HepG2 (cell line): ENCODE measurements around the gene CLDN16. TPM values are rescaled to one million over a fixed set of nuclear protein-coding genes. Genes with fewer than 3 reads are reported as not detected.

ENCODE experiments used
- FOXJ3 ChIP-seq: sonication (generic); formaldehyde crosslinking; IDR thresholded peaks from 2 replicates; pipeline ENCODE4 v1.4.0; 2020; ENCODE audit warnings: missing genetic modification reagents, mild to moderate bottlenecking, borderline replicate concordance
- HMGXB4 ChIP-seq, 2 experiments: sonication (generic) in 1 of 2; formaldehyde crosslinking in 1 of 2; IDR thresholded peaks; 2 replicates each; pipeline versions ENCODE4 v1.4.0 to v1.6.1; 2018 to 2020; ENCODE audit warnings: missing genetic modification reagents in 2 of 2, borderline replicate concordance in 1 of 2, low read depth in 1 of 2, mild to moderate bottlenecking in 1 of 2, missing biosample characterization in 1 of 2
- HNF1B ChIP-seq: sonication (generic); formaldehyde crosslinking; IDR thresholded peaks from 2 replicates; pipeline ENCODE4 v1.5.1; 2020; ENCODE audit warnings: mild to moderate bottlenecking, moderate library complexity, missing genetic modification reagents
- HNRNPH1 ChIP-seq: fragments of 200-400 bp; formaldehyde crosslinking; optimal IDR thresholded peaks from 2 replicates; pipeline ENCODE3; 2017; ENCODE audit warnings: mild to moderate bottlenecking, low read depth, low read length
- HNRNPK ChIP-seq: fragments of 200-400 bp; formaldehyde crosslinking; IDR thresholded peaks from 2 replicates; pipeline ENCODE4 v1.6.1; 2018; ENCODE audit warnings: low read length, low read depth, moderate library complexity, mild to moderate bottlenecking; ENCODE audit not compliant: poor library complexity, severe bottlenecking
- KDM4B ChIP-seq: sonication (generic); formaldehyde crosslinking; IDR thresholded peaks from 2 replicates; pipeline ENCODE4 v1.4.0; 2020; ENCODE audit warnings: missing genetic modification reagents
- NCOA1 ChIP-seq: sonication (generic); formaldehyde crosslinking; IDR thresholded peaks from 2 replicates; pipeline ENCODE4 v1.9.0; 2021; ENCODE audit warnings: missing genetic modification reagents
- NFYB ChIP-seq: sonication (generic); formaldehyde crosslinking; IDR thresholded peaks from 2 replicates; pipeline ENCODE4 v1.4.0; 2020; ENCODE audit warnings: missing genetic modification reagents
- NR2F6 ChIP-seq, 2 experiments: IDR thresholded peaks; 2 replicates each; pipeline ENCODE4 v1.6.1; 2016; ENCODE audit warnings: antibody characterized with exemption in 1 of 2, mild to moderate bottlenecking in 1 of 2
- PREB ChIP-seq: sonication (generic); formaldehyde crosslinking; IDR thresholded peaks from 2 replicates; pipeline ENCODE4 v1.4.0; 2020; ENCODE audit warnings: missing genetic modification reagents
- RAD21 ChIP-seq: fragments of 450-650 bp; formaldehyde crosslinking; IDR thresholded peaks from 2 replicates; pipeline ENCODE4 v1.5.0; 2020; ENCODE audit warnings: mild to moderate bottlenecking
- RBAK ChIP-seq: sonication (generic); formaldehyde crosslinking; IDR thresholded peaks from 2 replicates; pipeline ENCODE4 v1.5.1; 2020; ENCODE audit warnings: mild to moderate bottlenecking, missing genetic modification reagents
- SMAD3 ChIP-seq: sonication (generic); formaldehyde crosslinking; IDR thresholded peaks from 2 replicates; pipeline ENCODE4 v1.4.0; 2020; ENCODE audit warnings: missing genetic modification reagents
- ZBTB3 ChIP-seq: sonication (generic); formaldehyde crosslinking; IDR thresholded peaks from 2 replicates; pipeline ENCODE4 v1.4.0; 2020; ENCODE audit warnings: low read depth, mild to moderate bottlenecking, moderate library complexity, missing genetic modification reagents, borderline replicate concordance
- ZBTB4 ChIP-seq: sonication (generic); formaldehyde crosslinking; IDR thresholded peaks from 2 replicates; pipeline ENCODE4 v1.4.0; 2020; ENCODE audit warnings: missing genetic modification reagents, mild to moderate bottlenecking, borderline replicate concordance
- ZBTB42 ChIP-seq: sonication (generic); formaldehyde crosslinking; IDR thresholded peaks from 2 replicates; pipeline ENCODE4 v1.5.0; 2020; ENCODE audit warnings: mild to moderate bottlenecking, missing genetic modification reagents
- ZNF205 ChIP-seq: IDR thresholded peaks from 2 replicates; pipeline ENCODE4 v1.6.1; 2018; ENCODE audit warnings: missing biosample characterization, missing genetic modification reagents
- ZNF800 ChIP-seq: sonication (generic); formaldehyde crosslinking; IDR thresholded peaks from 2 replicates; pipeline ENCODE4 v1.4.0; 2020; ENCODE audit warnings: missing genetic modification reagents
- ZSCAN22 ChIP-seq: sonication (generic); formaldehyde crosslinking; IDR thresholded peaks from 2 replicates; pipeline ENCODE4 v1.4.0; 2020; ENCODE audit warnings: mild to moderate bottlenecking, missing genetic modification reagents
- ZSCAN31 ChIP-seq: sonication (generic); formaldehyde crosslinking; IDR thresholded peaks from 2 replicates; pipeline ENCODE4 v1.5.0; 2020; ENCODE audit warnings: low read depth, mild to moderate bottlenecking, missing genetic modification reagents
- polyA plus RNA-seq, 8 experiments: library from polyadenylated mRNA; depleted of rRNA in 3 of 8; stranded (reverse) in 7 of 8; unstranded in 1 of 8; fragments of >200 nt; fragmentation: Illumina TruSeq in 4 of 8; extraction: Trizol in 4 of 8; gene quantifications; 2 replicates each; pipeline versions ENCODE4 v1.2.1 to v1.2.3, GENCODE V29; 2011 to 2016; ENCODE audit warnings: low read depth in 4 of 8, missing spikeins in 1 of 8, mixed read lengths in 1 of 8; ENCODE audit not compliant: insufficient read depth in 1 of 8
- total RNA-seq, 5 experiments: library from RNA; depleted of rRNA; stranded (reverse); fragments of >200 nt; fragmentation: Illumina TruSeq; extraction: Trizol; gene quantifications; 2 replicates each; pipeline ENCODE4 v1.2.3, GENCODE V29; 2016; ENCODE audit warnings: low read depth in 1 of 5

Gene CLDN16
- total and polyA plus RNA-seq, 2 of the 13 experiments (the other 11 are each of a cell fraction or from before 2014, with no cell fraction given) = 0.13 to 0.24 TPM

- TF ChIP-seq ZNF800 (CRISPR knock-in tag) = no peak
- peak; percentile 58; the same call in 1 of the 2 replicates for TF ChIP-seq FOXJ3 (CRISPR knock-in tag)
- TF ChIP-seq ZSCAN31 = no peak
- TF ChIP-seq HMGXB4 (CRISPR knock-in tag; IDR thresholded peaks at IDR 0.05; ENCODE audit: borderline replicate concordance in 1 of 2, low read depth in 1 of 2) = peak; percentile 44 to 61; a peak in 2 of 4 replicates
- no peak for TF ChIP-seq ZBTB42 (CRISPR knock-in tag)
- peak; percentile 84 for TF ChIP-seq RAD21 (CRISPR knock-in tag)
- TF ChIP-seq NR2F6 (IDR thresholded peaks at IDR 0.05) = no peak
- TF ChIP-seq NR2F6 (CRISPR knock-in tag; IDR thresholded peaks at IDR 0.05) = no peak
- TF ChIP-seq KDM4B (CRISPR knock-in tag) = no peak
- no peak for TF ChIP-seq ZNF205
- TF ChIP-seq ZBTB3 = no peak
- no peak for TF ChIP-seq NCOA1 (CRISPR knock-in tag)
- TF ChIP-seq HNRNPK = no peak
- no peak for TF ChIP-seq NFYB (CRISPR knock-in tag)
- 0 out of 2 replicates have a peak, but pooled peaks have one; percentile 42 for TF ChIP-seq HNF1B (CRISPR knock-in tag)
- no peak for TF ChIP-seq SMAD3 (CRISPR knock-in tag)
- TF ChIP-seq PREB (CRISPR knock-in tag) = no peak
- TF ChIP-seq ZSCAN22 (CRISPR knock-in tag) = no peak
- no peak for TF ChIP-seq RBAK
- TF ChIP-seq ZBTB4 (CRISPR knock-in tag) = no peak
- TF ChIP-seq HNRNPH1 = no peak
Observed at GRCh38 chr3:190384309-190384756, 3.6 kb upstream of the CLDN16 start (continued).
